H1 (cell line): ENCODE measurements around the gene ROBO2. TPM values are rescaled to one million over a fixed set of nuclear protein-coding genes. Genes with fewer than 3 reads are reported as not detected.
A peak's percentile ranks its signal among the peaks of the same experiment; 100 is the strongest.

Experiments
- CTCF ChIA-PET: fragments of 300-600 bp; sonication (Branson Sonifier 250); formaldehyde crosslinking; loops from one replicate; lab custom pipeline; 2021; ENCODE audit not compliant: partially characterized antibody; lab: Charles Lee
- POLR2A ChIA-PET: fragments of 300-600 bp; sonication (Branson Sonifier 250); formaldehyde crosslinking; loops from one replicate; lab custom pipeline; 2021; ENCODE audit warnings: inconsistent platforms; ENCODE audit not compliant: partially characterized antibody; lab: Charles Lee
- DNase-seq, 2 experiments: peaks; one replicate each; pipeline versions ENCODE4 v3.0.0 to v3.0.0-alpha.2; 2010 to 2022; ENCODE audit warnings: low spot score in 2 of 2, low read depth in 1 of 2, mixed read lengths in 1 of 2
- FAIRE-seq: peaks from 2 replicates; lab custom pipeline; 2011; peaks lifted over from hg19 to GRCh38; lab: Jason Lieb, UNC
- H2AFZ ChIP-seq: 2 replicates; pipeline ENCODE4 v1.8.1; 2012; ENCODE audit warnings: low read length, inconsistent platforms
- H2AK5ac ChIP-seq: 2 replicates; pipeline ENCODE4 v1.6.1; 2013; ENCODE audit warnings: low read depth, low read length
- H2BK120ac ChIP-seq: replicated peaks from 2 replicates; pipeline ENCODE3; 2013; ENCODE audit warnings: low read depth, low read length, inconsistent platforms
- H2BK12ac ChIP-seq: 2 replicates; pipeline ENCODE4 v1.6.1; 2013; ENCODE audit warnings: low read depth, low read length
- H2BK15ac ChIP-seq: 2 replicates; pipeline ENCODE4 v1.6.1; 2013; ENCODE audit warnings: low read length
- H2BK20ac ChIP-seq: 2 replicates; pipeline ENCODE4 v1.6.1; 2013; ENCODE audit warnings: low read length
- H2BK5ac ChIP-seq: 2 replicates; pipeline ENCODE4 v1.6.1; 2013; ENCODE audit warnings: low read depth, low read length
- H3K14ac ChIP-seq: 2 replicates; pipeline ENCODE4 v1.6.1; 2013; ENCODE audit warnings: inconsistent platforms; ENCODE audit not compliant: insufficient read length
- H3K18ac ChIP-seq: 2 replicates; pipeline ENCODE4 v1.6.1; 2013; ENCODE audit warnings: low read length; ENCODE audit errors: extremely low read depth
- H3K23ac ChIP-seq: 2 replicates; pipeline ENCODE4 v1.6.1; 2013; ENCODE audit warnings: inconsistent platforms; ENCODE audit not compliant: insufficient read length
- H3K23me2 ChIP-seq: 2 replicates; pipeline ENCODE4 v1.6.1; 2013; ENCODE audit warnings: low read depth, low read length
- H3K27ac ChIP-seq: 2 replicates; pipeline ENCODE4 v1.6.1; 2011; ENCODE audit warnings: low read depth, low read length, inconsistent platforms
- H3K27me3 ChIP-seq, 4 experiments: replicated peaks in 1 of 4; 1 replicate in 1 of 4; 2 replicates in 3 of 4; pipeline versions ENCODE4 v1.6.1 to v1.8.1; 2011 to 2013; ENCODE audit warnings: low read length in 3 of 4, mild to moderate bottlenecking in 3 of 4, inconsistent platforms in 2 of 4, mixed read lengths in 2 of 4, moderate library complexity in 1 of 4; ENCODE audit not compliant: control insufficient read depth in 3 of 4, insufficient read depth in 3 of 4; ENCODE audit errors: extremely low read depth in 1 of 4
- H3K36me3 ChIP-seq, 4 experiments: 2 replicates each; pipeline versions ENCODE4 v1.6.1 to v1.8.1; 2011 to 2013; ENCODE audit warnings: mild to moderate bottlenecking in 4 of 4, low read length in 3 of 4, moderate library complexity in 2 of 4, control low read depth in 1 of 4, inconsistent platforms in 1 of 4; ENCODE audit not compliant: insufficient read depth in 4 of 4, control insufficient read depth in 2 of 4
- H3K4ac ChIP-seq: replicated peaks from 2 replicates; pipeline ENCODE3; 2013; ENCODE audit warnings: low read length, low read depth, mixed read lengths, inconsistent platforms; ENCODE audit not compliant: insufficient read length
- H3K4me1 ChIP-seq, 4 experiments: replicated peaks in 1 of 4; 1 replicate in 1 of 4; 2 replicates in 3 of 4; pipeline versions ENCODE4 v1.6.1 to v1.8.1; 2011 to 2013; ENCODE audit warnings: low read length in 3 of 4, inconsistent platforms in 2 of 4, mixed read lengths in 1 of 4; ENCODE audit not compliant: insufficient read depth in 4 of 4, control insufficient read depth in 3 of 4
- H3K4me2 ChIP-seq, 2 experiments: 2 replicates each; pipeline versions ENCODE4 v1.6.1 to v1.8.1; 2011 to 2013; ENCODE audit warnings: low read depth in 2 of 2, low read length in 2 of 2, control low read depth in 1 of 2, inconsistent platforms in 1 of 2, mild to moderate bottlenecking in 1 of 2; ENCODE audit not compliant: insufficient read depth in 1 of 2
- H3K4me3 ChIP-seq, 4 experiments: fragments of 200-600, 300-600 bp in 1 of 4; sonication (generic), shearing (Covaris generic), sonication (Bioruptor Twin) in 1 of 4; 2 replicates each; pipeline versions ENCODE4 v1.5.1 to v1.8.1; 2011 to 2016; ENCODE audit warnings: low read length in 4 of 4, low read depth in 3 of 4, control low read depth in 2 of 4, inconsistent platforms in 2 of 4, mild to moderate bottlenecking in 2 of 4, mixed read lengths in 1 of 4, moderate library complexity in 1 of 4; ENCODE audit not compliant: insufficient read depth in 2 of 4; ENCODE audit errors: extremely low read depth in 1 of 4
- H3K56ac ChIP-seq: replicated peaks from 2 replicates; pipeline ENCODE3; 2013; ENCODE audit warnings: low read depth, mild to moderate bottlenecking, mixed read lengths, low read length, inconsistent platforms; ENCODE audit not compliant: insufficient read length
- H3K79me1 ChIP-seq: 2 replicates; pipeline ENCODE4 v1.6.1; 2013; ENCODE audit warnings: low read depth, low read length, control low read depth
- H3K79me2 ChIP-seq, 2 experiments: 2 replicates each; pipeline versions ENCODE4 v1.6.1 to v1.8.1; 2012 to 2013; ENCODE audit warnings: low read length in 2 of 2, mild to moderate bottlenecking in 2 of 2, inconsistent platforms in 1 of 2; ENCODE audit not compliant: insufficient read depth in 2 of 2, control insufficient read depth in 1 of 2
- H3K9ac ChIP-seq, 4 experiments: replicated peaks in 1 of 4; 1 replicate in 1 of 4; 2 replicates in 3 of 4; pipeline versions ENCODE4 v1.6.1 to v1.8.1; 2011 to 2013; ENCODE audit warnings: low read depth in 3 of 4, low read length in 3 of 4, control low read depth in 2 of 4, mild to moderate bottlenecking in 2 of 4, moderate library complexity in 2 of 4, inconsistent platforms in 1 of 4; ENCODE audit errors: extremely low read depth in 1 of 4
- H3K9me3 ChIP-seq, 2 experiments: 2 replicates each; pipeline versions ENCODE4 v1.6.1 to v1.8.1; 2012 to 2013; ENCODE audit warnings: mild to moderate bottlenecking in 2 of 2, moderate library complexity in 2 of 2, control low read depth in 1 of 2, inconsistent platforms in 1 of 2, low read depth in 1 of 2, low read length in 1 of 2, mixed read lengths in 1 of 2; ENCODE audit not compliant: insufficient read depth in 2 of 2
- H4K20me1 ChIP-seq, 2 experiments: replicated peaks in 1 of 2; 2 replicates each; pipeline versions ENCODE3 to v1.8.1; 2011 to 2013; ENCODE audit warnings: inconsistent platforms in 2 of 2, low read length in 2 of 2, mild to moderate bottlenecking in 1 of 2; ENCODE audit not compliant: insufficient read depth in 2 of 2, control insufficient read depth in 1 of 2
- H4K5ac ChIP-seq: 2 replicates; pipeline ENCODE4 v1.6.1; 2013; ENCODE audit warnings: low read length, low read depth, mixed read lengths, inconsistent platforms; ENCODE audit not compliant: insufficient read length
- H4K8ac ChIP-seq: 2 replicates; pipeline ENCODE4 v1.8.0; 2013; ENCODE audit warnings: mild to moderate bottlenecking, moderate library complexity, low read length, inconsistent platforms; ENCODE audit not compliant: insufficient read depth; ENCODE audit errors: extremely low read depth
- H4K91ac ChIP-seq: replicated peaks from 2 replicates; pipeline ENCODE3; 2013; ENCODE audit warnings: low read length, mixed read lengths, inconsistent platforms; ENCODE audit not compliant: insufficient read length
- RAD21 ChIP-seq, 2 experiments: IDR thresholded peaks in 1 of 2; conservative IDR thresholded peaks in 1 of 2; 2 replicates each; pipeline ENCODE4 v1.6.1; 2011; ENCODE audit warnings: low read depth in 2 of 2, low read length in 2 of 2, improper control_type of control experiment in 1 of 2, inconsistent platforms in 1 of 2, mild to moderate bottlenecking in 1 of 2, moderate library complexity in 1 of 2
- TAF7 ChIP-seq: optimal IDR thresholded peaks from 2 replicates; pipeline ENCODE3; 2011; ENCODE audit warnings: low read depth, mild to moderate bottlenecking, inconsistent platforms, low read length, moderate library complexity, borderline replicate concordance
- TEAD4 ChIP-seq: IDR thresholded peaks from 2 replicates; pipeline ENCODE4 v1.6.1; 2012; ENCODE audit warnings: low read depth, low read length, inconsistent platforms, mixed read lengths
- WGBS, 2 experiments: shearing (Covaris generic) in 1 of 2; methylation state at CpG; one replicate each; pipeline versions ENCODE4 v1.1.6 to v1.1.7; 2013 to 2015; ENCODE audit warnings: low lambda C conversion rate in 2 of 2, mixed read lengths in 2 of 2, inconsistent platforms in 1 of 2, low coverage in 1 of 2, missing lambda C conversion rate in 1 of 2; ENCODE audit not compliant: insufficient replicate concordance in 2 of 2, insufficient coverage in 1 of 2, insufficient read length in 1 of 2; ENCODE audit errors: extremely low coverage in 1 of 2, missing lambda C conversion rate in 1 of 2; 5-methylcytosine and 5-hydroxymethylcytosine counted together
- polyA plus RNA-seq, 7 experiments: library from polyadenylated mRNA; depleted of rRNA in 3 of 7; stranded (reverse) in 5 of 7; unstranded in 2 of 7; fragments of >200 nt in 5 of 7; fragments of 200-250 nt in 2 of 7; gene quantifications; 1 replicate in 5 of 7; 2 replicates in 1 of 7; 4 replicates in 1 of 7; pipeline versions ENCODE4 v1.2.1 to v1.2.3, GENCODE V29; 2011 to 2013; ENCODE audit warnings: missing spikeins in 2 of 7, mixed read lengths in 2 of 7
- total RNA-seq: library from RNA; stranded (reverse); fragmentation: NEBNext Ultra II Directional; extraction: Animal tissue kit (Norgen Biotek cat#: 25700); gene quantifications from 2 replicates; pipeline ENCODE4 v1.2.1, GENCODE V29; 2021
- TF ChIP-seq, protein P1 (sequence below), 3 experiments: IDR thresholded peaks; 1 replicate in 2 of 3; 2 replicates in 1 of 3; pipeline versions ENCODE4 v1.5.1 to v1.6.1; 2011; ENCODE audit warnings: low read length in 3 of 3, mild to moderate bottlenecking in 3 of 3, inconsistent platforms in 2 of 3, low read depth in 1 of 3, moderate library complexity in 1 of 3; ENCODE audit not compliant: insufficient read depth in 1 of 3; ENCODE audit errors: control extremely low read depth in 1 of 3
- TF ChIP-seq, protein P2 (sequence below): IDR thresholded peaks from 2 replicates; pipeline ENCODE4 v1.6.1; 2011; ENCODE audit warnings: low read depth, mild to moderate bottlenecking, low read length; ENCODE audit not compliant: insufficient read depth

The ROBO2 gene
- total and polyA plus RNA-seq, 2 of the 8 experiments (the other 6 are each of a cell fraction or from before 2014, with no cell fraction given), result 1.5 to 2.9 TPM

DNA sequence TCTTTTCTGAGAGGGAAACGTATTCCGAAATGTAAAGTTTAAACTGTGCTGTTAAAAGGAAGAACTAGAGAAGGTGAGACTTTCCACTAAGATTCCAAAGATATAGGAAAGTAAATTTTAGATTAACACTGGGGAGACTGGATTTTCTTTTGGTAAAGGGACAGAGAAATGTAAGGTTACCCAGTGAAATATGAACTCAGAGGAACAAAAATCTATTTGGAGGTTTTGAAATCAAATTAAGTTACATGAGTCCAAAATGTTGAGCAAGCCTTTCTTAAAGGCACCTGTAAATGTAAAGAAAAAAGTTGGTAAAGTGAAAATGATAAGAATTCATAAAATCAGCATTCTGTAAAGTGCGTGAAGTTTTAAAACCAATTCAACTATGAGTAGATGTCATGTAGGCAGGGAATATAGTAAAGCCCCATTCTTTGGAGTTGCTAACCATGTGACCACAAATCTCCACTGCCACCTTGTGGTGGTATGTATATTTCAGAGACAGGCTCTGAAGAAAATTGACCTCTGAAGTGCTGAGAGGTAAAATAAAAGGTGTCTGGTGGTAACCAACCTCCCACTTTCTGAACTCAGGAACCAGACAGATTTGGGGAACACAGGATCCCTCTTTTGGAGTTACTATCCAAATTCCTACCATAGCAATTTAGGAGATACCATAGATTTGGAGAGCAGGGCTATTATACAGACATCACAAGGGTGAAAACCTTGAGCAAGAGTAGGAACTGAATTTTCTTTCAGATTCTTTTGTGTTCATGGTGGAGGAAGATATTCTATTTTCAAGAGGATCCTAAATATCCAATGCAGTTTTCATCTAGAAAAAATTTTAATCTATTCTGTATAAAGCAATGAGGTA is 215.3 kb downstream of the ROBO2 start:
- H3K36me3 ChIP-seq, result no peaks in the 10 kb centered on the region
- ChIA-PET POLR2A (no interaction called here), CTCF (interaction anchor here (1.3 to 2.1 kb wide), 3 partner anchors 65 to 576 kb away, joined by 4 to 16 read pairs (median 5); partner anchors contain the start of gene ROBO2)
- H3K23me2 ChIP-seq, result no peaks in the 10 kb centered on the region
- no peak overlapping the region for H3K14ac ChIP-seq
- no peak overlapping the region for H2BK12ac ChIP-seq
- H3K27me3 ChIP-seq, result no peaks in the 10 kb centered on the region
- WGBS, 2 experiments, result 73% methylated on average over 3 of the region's 3 CpGs; no CpG with 5 or more reads in 1 of the 2 experiments
- DNase-seq (peak in 1 of 2 experiments; percentile 62), FAIRE-seq (peak; percentile 74)
- no peak overlapping the region for H3K4me2 ChIP-seq
- TF ChIP-seq, protein P1, sequence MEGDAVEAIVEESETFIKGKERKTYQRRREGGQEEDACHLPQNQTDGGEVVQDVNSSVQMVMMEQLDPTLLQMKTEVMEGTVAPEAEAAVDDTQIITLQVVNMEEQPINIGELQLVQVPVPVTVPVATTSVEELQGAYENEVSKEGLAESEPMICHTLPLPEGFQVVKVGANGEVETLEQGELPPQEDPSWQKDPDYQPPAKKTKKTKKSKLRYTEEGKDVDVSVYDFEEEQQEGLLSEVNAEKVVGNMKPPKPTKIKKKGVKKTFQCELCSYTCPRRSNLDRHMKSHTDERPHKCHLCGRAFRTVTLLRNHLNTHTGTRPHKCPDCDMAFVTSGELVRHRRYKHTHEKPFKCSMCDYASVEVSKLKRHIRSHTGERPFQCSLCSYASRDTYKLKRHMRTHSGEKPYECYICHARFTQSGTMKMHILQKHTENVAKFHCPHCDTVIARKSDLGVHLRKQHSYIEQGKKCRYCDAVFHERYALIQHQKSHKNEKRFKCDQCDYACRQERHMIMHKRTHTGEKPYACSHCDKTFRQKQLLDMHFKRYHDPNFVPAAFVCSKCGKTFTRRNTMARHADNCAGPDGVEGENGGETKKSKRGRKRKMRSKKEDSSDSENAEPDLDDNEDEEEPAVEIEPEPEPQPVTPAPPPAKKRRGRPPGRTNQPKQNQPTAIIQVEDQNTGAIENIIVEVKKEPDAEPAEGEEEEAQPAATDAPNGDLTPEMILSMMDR (IDR thresholded peaks at IDR 0.05; ENCODE audit: control extremely low read depth in 1 of 3, insufficient read depth in 1 of 3, low read depth in 1 of 3, low read length in 3 of 3), result peak in 2 of 3 experiments; percentile 67 to 69; a peak in 3 of 4 replicates
- TF ChIP-seq RAD21 (IDR thresholded peaks at IDR 0.05 in 1 of 2, conservative IDR thresholded peaks at IDR 0.05 in 1 of 2; ENCODE audit: low read depth in 2 of 2, low read length in 2 of 2), result peak; percentile 91 to 92
- peak; percentile 68; the same call in 1 of the 2 replicates for TF ChIP-seq TEAD4
- TF ChIP-seq, protein P2, sequence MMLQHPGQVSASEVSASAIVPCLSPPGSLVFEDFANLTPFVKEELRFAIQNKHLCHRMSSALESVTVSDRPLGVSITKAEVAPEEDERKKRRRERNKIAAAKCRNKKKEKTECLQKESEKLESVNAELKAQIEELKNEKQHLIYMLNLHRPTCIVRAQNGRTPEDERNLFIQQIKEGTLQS, result 0 out of 2 replicates have a peak, but pooled peaks have one; percentile 26
- no peak for TF ChIP-seq TAF7
- H3K4me3 ChIP-seq, result no peak overlapping the region
- no peak overlapping the region for H2BK20ac ChIP-seq
- H3K9ac ChIP-seq, result no peak overlapping the region
- no peak overlapping the region for H3K18ac ChIP-seq
- no peak overlapping the region for H3K23ac ChIP-seq
- H3K56ac ChIP-seq, result no peak overlapping the region
- H2BK120ac ChIP-seq, result no peak overlapping the region
- no peaks in the 10 kb centered on the region for H3K79me2 ChIP-seq
- H4K91ac ChIP-seq, result no peak overlapping the region
- no peak overlapping the region for H2AK5ac ChIP-seq
- no peak overlapping the region for H2AFZ ChIP-seq
- no peak overlapping the region for H3K27ac ChIP-seq
- H3K79me1 ChIP-seq, result no peaks in the 10 kb centered on the region
- H2BK15ac ChIP-seq, result no peak overlapping the region
- no peak overlapping the region for H4K5ac ChIP-seq
- H4K8ac ChIP-seq, result no peak overlapping the region
- no peaks in the 10 kb centered on the region for H3K4me1 ChIP-seq
- no peak overlapping the region for H3K4ac ChIP-seq
- no peak overlapping the region for H2BK5ac ChIP-seq
- H4K20me1 ChIP-seq, result no peaks in the 10 kb centered on the region
- no peaks in the 10 kb centered on the region for H3K9me3 ChIP-seq
